Measurements from ENCODE around the gene PFDN1. TPM values are rescaled to one million over a fixed set of nuclear protein-coding genes. Genes with fewer than 3 reads are reported as not detected.

PFDN1 gene
- total RNA-seq, 2 experiments from 2014 or later = 67.0 TPM

DNA sequence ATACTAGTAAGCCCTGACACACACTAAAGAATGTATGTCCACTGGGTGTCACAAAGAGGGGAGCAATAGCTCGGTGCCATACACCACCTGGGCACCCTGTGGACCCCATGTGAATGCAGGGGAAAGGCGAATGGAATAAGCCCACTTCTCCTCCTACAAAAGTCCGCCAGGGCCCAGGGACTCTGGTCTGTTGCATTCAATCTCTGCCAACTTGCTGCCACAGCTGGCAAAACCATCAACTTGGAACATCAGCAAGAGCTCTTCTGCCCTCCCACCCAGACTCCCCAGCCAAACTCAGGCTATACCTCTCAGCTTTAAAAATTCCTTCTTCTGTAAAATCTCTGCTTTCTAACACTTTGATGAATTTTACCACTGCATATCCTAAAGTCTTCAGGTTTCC is 54.5 kb downstream of the PFDN1 start:
- POLR2A ChIA-PET = no interaction called here
- CTCF ChIA-PET = interaction anchor here (0.6 to 20.1 kb wide), 2 partner anchors 99 to 1004 kb away, joined by 3 to 302 read pairs; partner anchors contain the start of gene HBEGF

DNA sequence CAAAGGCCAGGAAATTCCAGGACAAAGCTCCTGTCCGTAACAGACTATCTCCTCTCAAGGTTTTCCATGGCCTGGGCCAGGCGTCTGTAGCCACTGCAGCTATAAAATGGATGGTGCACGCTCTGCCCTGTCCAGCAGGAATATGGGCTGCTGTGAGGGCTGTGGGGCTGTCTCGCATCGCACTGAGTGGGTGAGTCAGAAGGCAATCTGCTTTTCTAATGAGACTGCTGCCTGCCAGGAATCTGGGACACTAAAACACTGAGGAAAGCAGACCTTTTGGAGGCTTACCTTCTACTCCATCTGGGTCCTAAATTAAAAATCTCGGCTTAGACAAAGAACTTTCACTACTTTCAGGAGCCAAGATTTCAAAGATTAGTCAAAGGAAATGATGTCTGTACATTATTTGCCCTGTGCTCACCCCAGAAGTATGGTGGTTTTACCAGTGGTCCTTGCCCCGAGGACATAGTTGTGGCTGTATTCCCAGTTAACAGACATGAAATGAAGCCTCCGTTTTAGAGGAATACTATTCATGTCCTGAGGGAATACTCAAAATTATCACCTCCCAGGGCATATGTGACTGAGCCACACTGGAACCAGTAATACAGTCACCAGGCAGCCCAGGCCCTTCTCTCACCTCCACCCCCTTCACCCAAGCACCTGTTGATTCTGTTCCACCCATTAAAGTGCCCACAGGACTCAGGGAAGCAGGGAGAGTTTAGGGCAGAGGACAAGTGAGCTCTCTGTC is 56.4 kb downstream of the PFDN1 start:
- POLR2A ChIA-PET = no interaction called here
- CTCF ChIA-PET = interaction anchor here (0.6 to 20.1 kb wide), 4 partner anchors 28 to 113 kb away, joined by 3 to 302 read pairs (median 10); partner anchors contain the start of genes HBEGF and SLC4A9

DNA sequence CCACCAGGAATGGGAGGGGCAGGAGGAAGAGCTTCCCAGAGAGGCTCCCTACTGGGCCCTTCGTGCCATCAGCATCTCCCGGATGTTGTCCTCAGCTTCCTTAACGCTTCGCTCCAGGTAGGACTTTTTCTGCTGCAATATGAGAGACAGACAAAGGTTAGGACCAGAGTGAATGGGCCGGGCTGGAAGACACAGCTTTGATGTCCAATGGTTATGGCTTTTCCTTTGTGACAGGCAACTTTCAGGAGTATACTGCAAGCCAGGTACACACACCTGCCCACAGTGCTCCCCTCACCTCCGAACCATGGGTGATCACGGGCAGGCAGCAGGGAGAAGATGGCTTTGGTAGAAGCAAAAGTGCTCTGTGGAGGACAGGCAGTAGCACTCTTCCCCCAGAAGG is 57.0 kb downstream of the PFDN1 start:
- ChIA-PET POLR2A (no interaction called here), CTCF (interaction anchor here (0.6 to 20.1 kb wide), 3 partner anchors 69 to 114 kb away, joined by 3 to 302 read pairs (median 17); partner anchors contain the start of genes HBEGF and SLC4A9)

DNA sequence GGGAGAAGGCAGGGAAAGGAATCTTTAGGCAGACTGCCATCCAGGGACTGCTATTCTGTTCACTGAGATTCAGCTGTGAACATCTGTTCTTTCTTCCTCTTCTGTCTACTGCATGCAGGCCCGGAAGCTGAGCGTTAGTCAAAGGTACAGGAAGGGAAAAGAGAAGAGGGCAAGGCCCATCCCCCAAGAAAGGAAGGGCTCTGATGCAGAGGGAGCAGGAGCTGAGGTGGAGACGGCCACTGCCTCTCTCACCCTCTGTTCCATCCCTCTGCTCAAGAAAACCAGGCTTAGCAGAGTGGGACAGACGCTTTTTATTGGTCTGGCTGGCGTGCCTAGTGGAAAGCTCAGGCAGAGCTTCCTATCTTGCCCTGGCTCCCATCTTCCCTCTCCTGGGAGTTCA is 57.6 kb downstream of the PFDN1 start:
- CTCF ChIA-PET = interaction anchor here (0.7 to 20.1 kb wide), 7 partner anchors 8 to 465 kb away, joined by 3 to 302 read pairs (median 4); partner anchors contain the start of genes HBEGF and SLC4A9
- POLR2A ChIA-PET = no interaction called here

DNA sequence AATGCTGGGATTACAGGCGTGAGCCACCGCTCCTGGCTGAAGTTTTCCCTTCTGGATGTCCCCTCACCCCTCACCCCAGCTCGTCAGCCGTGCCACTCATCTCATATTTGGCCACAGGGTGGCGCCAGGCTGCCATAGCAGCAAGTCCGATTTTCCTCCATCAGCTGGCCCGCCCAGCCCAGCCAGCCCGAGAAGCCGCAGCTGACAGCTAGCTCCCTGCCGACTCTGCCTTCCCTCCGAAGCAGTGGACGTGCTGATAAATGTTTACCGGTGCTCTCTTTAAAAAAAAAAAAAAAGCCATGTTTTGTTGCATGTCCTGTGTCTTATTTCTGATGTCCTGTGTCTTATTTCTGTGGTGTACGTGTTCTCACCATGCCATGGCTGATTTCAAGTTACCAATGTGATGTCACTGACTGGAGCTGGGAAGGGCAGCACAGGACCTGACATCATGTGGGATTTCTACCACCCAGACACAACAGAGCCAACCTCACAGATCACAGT is 58.3 kb downstream of the PFDN1 start:
- ChIA-PET CTCF (interaction anchor here (0.6 to 20.1 kb wide), 18 partner anchors 8 to 475 kb away, joined by 3 to 302 read pairs (median 4); partner anchors contain the start of genes HBEGF, PFDN1, SLC4A9 and ZMAT2), POLR2A (interaction anchor here (1.6 kb wide), 1 partner anchor 102 kb away, joined by 6 read pairs; the partner anchor contains the start of gene HBEGF)

DNA sequence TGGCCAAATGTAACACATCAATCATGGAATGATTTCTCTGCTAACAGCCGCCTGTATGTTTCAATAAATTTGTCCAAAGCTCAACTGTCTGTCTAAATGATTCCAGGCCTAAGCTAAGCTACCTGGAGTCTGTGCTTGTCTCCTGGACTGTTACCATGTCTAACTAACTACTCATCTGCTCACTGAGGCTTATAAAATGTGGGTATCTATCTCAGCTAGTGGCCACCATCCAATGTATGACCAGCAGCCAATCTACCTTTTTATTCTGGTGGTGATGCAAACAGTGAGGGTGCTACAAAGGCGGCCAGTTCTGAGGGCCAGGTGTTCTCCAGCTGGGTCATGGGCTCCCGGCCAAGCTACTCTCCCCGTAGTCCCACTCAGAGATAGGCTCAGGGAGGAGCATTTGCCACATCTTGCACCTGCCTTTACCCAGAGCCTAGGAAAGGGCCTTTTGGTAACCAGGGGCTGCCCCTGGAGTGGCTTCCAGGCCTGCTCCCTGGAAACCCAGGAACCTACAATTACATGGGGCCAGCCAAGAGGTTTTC is 59.1 kb downstream of the PFDN1 start:
- POLR2A ChIA-PET = interaction anchor here (1.6 kb wide), 1 partner anchor 102 kb away, joined by 6 read pairs; the partner anchor contains the start of gene HBEGF
- CTCF ChIA-PET = interaction anchor here (0.7 to 20.1 kb wide), 16 partner anchors 8 to 476 kb away, joined by 3 to 302 read pairs (median 4); partner anchors contain the start of genes HBEGF, PFDN1, SLC4A9 and ZMAT2

DNA sequence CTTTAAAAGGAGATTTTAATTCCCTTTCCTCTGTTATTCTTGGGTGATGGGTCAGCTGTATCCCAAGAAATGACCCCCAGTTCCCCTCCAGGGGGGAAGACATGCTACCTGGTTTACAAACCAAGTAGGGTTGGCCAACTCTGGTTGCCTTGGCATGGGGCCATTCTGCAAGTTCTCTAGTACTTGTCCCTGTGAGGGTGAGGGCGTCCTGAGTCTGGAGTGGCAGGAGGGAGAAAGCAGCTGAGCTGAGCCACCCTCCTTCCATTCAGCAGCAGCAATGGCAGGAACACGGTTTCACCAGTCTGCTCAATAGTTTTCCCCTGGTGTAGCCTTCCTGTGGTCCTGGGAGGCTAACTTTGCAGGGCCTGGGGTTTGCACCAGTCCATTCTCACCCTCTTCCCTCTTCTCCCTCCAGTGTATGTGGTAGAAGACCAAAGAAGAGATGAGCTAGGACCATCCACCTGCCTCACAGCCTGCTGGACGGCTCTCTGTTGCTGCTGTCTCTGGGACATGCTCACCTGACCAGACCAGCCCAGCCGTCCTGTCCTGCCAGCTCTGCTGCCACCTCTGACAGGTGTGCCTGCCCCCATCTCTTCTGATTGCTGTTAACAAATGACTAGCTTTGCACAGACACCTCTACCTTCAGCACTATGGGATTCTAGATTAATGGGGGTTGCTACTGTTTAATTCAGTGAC is 59.9 kb downstream of the PFDN1 start:
- ChIA-PET CTCF (interaction anchor here (1.2 to 20.1 kb wide), 6 partner anchors 33 to 123 kb away, joined by 3 to 302 read pairs (median 4); partner anchors contain the start of genes HBEGF, PFDN1 and SLC4A9), POLR2A (interaction anchor here (1.6 kb wide), 1 partner anchor 103 kb away, joined by 6 read pairs; the partner anchor contains the start of gene HBEGF)

DNA sequence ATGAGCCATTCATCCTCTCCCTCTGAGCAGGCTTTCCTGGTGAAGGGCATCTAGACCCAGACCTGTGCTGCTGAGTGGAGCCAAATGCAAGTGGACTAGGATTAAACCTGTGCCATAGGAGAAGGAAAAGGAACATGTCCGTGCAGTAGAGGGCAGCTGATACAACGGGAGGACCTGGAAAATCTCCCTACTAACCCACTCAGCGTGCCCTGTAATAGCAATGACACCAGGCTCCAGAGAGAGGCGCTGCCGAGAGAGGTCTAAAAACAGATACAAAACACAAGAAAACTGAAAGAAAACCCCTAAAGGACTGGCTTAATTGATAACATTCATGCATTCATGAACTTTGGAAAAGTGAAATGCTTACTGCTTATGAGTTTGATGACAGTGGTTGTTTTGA is 60.8 kb downstream of the PFDN1 start:
- POLR2A ChIA-PET = interaction anchor here (0.6 kb wide), 1 partner anchor 157 kb away, joined by 3 read pairs; no protein-coding TSS in a partner anchor

DNA sequence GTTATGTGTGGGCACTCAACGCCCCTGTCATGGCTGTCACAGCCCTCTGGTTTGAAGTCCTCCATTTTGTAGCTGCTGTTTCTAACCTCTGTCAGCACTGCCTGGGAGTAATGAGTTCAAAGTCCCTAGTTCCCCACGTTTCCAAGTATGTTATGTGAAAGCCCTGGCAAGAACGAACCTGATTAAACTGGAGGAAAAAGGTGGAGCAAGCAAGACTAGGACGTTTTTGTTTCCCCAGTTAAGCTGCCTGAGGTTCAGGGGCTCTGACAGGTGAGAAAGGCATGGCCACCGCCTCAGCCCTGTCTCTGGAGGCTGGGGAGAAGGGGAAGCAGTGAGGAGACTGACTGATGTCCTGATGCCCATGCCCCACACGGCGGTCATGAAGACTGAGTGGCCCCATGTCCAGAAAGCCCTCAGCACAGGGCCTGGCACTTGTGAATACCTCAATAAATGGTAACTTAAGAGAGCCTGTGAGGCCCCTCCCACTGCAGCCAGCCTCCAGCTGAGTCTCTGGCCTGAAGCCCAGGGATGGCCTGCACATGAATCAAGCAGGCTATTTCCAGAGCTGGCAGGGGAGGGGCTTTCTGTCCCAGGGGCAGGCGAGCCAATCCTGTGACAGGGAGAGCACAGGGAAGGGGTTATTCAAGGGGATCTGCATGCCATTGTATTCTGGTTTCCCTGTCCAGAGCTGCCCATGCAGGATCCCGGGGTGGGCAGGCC is 61.8 kb downstream of the PFDN1 start:
- ChIA-PET CTCF (interaction anchor here (1.2 to 20.1 kb wide), 3 partner anchors 11 to 107 kb away, joined by 3 to 302 read pairs (median 4); partner anchors contain the start of gene HBEGF), POLR2A (no interaction called here)

More for the DNA sequence above, 60.8 kb downstream of the PFDN1 start:
- CTCF ChIA-PET = interaction anchor here (1.2 to 20.1 kb wide), 3 partner anchors 39 to 124 kb away, joined by 3 to 302 read pairs (median 4); partner anchors contain the start of gene HBEGF

DNA sequence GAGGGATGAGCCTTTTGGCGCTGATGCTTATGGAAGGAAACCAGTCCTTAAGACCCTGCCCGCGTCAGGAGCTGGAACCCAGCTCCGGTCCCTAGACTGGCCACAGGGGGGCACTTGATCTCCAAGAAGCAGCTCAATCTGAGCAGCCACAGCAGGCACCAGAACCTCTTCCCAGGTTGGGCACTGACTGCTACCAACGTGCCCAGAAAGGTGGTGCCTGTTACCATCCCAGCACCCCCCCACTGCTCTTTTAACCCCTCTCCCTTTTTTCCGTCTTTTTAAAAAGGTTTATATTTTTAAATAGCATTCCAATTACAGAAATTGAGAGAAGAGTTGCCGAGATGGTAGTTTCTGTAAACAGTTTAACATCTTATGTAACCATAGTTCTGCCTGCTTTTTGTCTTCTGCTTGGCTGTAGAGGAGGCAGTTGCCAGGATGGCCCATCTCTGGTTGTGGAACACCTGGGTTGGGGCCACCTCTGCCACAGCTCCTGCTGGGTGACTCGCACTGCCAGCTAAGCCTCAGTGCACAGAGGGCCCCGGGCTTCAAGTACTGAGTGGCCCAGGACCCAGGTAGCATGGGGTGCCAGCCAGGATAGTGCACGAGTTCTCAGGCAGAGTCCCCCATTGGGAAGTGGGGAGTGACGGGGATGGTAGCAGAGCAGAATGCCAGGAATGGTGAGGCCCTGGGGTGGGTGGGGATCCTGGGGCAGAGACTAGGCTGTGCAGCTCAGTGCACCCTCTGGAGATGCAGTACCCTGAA is 62.8 kb downstream of the PFDN1 start:
- CTCF ChIA-PET = interaction anchor here (0.6 to 20.1 kb wide), 11 partner anchors 10 to 199 kb away, joined by 3 to 302 read pairs (median 5); partner anchors contain the start of genes HBEGF and PFDN1
- POLR2A ChIA-PET = interaction anchor here (0.6 to 0.9 kb wide), 2 partner anchors 45 to 111 kb away, joined by 3 read pairs; no protein-coding TSS in a partner anchor

DNA sequence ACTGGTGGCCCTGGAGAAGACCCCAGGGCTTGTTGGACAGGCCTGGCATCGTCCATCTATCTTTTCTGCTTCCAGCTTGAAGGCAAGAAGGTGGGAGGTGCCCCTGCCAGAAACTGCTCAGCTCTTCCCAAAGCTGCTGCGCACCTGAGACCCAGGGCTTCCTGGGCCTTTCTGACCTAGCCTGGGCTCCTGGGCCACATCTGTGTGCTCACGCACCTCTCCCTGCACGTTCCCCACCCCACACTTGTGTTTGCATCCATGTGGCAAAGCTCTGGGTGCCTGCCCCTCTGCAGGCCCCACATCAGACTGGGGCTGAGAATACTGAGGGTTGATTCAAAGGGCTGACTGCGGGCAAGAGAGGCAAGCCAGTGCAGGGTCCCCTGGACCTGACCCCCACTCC is 63.4 kb downstream of the PFDN1 start:
- POLR2A ChIA-PET = interaction anchor here (0.6 to 0.9 kb wide), 2 partner anchors 44 to 112 kb away, joined by 3 read pairs; no protein-coding TSS in a partner anchor

DNA sequence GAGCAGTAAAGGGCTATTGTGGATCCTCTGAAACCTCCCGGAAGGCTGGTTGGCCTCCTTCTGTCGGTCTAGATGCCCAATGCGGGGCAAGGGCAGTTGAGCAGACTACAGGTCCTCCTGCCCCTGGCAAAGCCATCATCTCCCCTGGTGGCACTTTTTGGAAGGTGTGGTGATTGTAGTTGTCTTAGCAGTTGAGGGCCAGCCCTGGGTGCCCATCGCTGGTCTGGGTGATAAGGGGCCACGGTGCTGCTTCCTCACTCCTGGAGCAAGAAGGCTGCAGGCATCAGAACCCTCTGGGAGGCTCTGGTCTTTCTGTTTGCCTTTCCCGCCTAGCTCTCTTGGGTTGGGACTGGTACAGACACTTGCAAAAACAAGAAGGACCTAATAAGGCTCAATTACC is 64.1 kb downstream of the PFDN1 start:
- POLR2A ChIA-PET = no interaction called here
- CTCF ChIA-PET = interaction anchor here (1.5 to 20.1 kb wide), 3 partner anchors 8 to 143 kb away, joined by 5 to 302 read pairs (median 8); partner anchors contain the start of gene HBEGF

More for the DNA sequence above, 63.4 kb downstream of the PFDN1 start:
- CTCF ChIA-PET = interaction anchor here (0.6 to 20.1 kb wide), 9 partner anchors 9 to 198 kb away, joined by 3 to 302 read pairs (median 5); partner anchors contain the start of genes HBEGF and PFDN1

DNA sequence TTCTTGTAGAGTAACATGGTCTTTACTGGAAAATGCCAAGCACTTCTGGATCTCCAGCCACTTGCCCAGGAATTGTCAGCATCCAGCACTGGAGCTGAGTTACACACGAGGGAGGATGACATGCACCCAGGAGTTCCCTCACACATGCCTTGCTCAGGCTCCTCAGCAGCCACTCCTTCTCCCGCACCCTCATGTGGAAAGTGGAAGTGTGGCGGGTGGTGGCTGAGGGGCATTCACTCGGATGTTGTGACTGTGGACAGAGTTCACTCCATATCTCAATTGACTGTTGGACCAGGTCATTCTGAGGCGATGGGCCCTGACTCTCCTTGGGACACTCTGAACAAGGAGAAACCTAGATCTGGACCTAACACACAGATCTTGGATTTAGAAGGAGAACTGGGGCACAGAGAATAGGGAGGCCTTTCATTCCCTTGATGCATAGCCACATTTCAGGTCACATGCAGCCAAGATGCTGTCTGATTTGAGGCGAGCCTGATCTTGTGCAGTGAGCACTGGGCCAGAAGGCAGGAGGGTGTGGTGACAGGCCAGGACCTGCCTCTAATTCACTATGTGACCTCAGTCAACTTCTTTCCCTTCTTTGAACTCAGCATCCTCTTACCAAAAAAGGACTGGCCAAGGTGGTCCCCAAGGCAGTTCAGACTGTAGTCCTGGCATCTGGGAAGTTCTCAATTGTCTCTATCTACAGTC is 65.9 kb downstream of the PFDN1 start:
- CTCF ChIA-PET = interaction anchor here (2.4 to 20.1 kb wide), 2 partner anchors 111 to 122 kb away, joined by 12 to 302 read pairs; partner anchors contain the start of gene HBEGF
- POLR2A ChIA-PET = no interaction called here

DNA sequence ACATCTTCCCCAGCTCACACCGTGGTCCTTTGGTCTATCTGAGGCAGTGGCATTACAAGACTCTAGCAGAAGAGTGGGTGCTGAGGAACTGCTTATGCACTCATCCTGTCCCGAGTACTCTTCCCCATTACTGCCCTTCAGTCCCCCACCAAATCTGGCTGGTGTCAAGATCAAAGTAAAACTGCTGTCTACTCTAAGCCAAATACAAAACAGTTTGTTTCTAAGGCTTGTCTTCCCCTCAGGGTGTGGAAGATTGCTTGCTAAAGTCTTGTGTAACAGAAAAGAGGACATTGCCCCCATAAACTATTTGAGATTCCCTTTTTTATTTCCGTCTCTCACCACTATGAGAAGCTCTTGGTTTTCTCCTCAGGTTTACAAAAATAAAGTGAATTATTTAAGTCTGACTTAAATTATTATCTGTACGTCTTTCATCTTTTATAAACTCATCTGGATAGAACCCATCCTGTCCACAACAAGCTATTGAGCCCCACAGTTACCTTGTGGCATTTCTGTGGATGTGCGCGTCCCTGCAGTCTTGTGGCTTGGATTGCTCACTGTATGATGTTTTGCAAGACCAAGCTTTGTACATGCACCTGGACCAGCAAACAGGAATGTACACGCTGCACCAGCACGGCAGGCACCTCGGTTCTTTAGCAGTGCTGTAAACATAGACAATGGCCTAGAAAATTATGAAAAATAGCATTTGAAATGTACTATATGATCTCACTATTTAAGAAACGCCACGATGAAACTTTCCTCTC is 66.9 kb downstream of the PFDN1 start:
- ChIA-PET POLR2A (no interaction called here), CTCF (interaction anchor here (0.5 to 20.1 kb wide), 4 partner anchors 9 to 123 kb away, joined by 4 to 302 read pairs (median 8); partner anchors contain the start of gene HBEGF)

DNA sequence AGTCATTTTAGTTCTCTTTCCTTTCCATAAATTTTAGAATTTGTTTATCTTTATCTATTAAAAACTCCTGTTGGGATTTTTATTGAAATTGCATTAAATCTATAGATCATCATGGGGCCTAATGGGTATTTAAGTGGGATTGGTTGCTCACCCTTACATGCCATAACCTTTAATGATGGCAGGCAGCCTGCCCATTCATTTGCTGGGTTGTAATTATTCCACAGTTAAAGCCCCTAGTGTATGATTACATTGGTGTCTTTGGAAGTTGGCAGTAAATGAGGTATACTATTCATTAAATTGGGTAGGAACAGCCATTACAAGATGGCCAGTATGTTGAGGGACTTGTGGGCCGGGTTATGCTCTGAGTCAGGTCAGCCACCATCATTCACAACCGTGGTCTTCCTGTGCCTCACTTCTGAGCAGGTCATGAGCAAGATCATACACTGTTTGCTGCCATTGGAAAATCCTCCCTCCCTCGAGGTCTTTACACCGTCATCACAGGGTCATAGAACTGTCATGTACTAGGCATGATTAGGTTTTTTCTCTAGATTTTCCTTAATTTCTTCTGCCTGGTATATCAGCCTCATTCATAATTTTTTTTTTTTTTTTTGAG is 68.4 kb downstream of the PFDN1 start:
- ChIA-PET POLR2A (no interaction called here), CTCF (interaction anchor here (20.1 kb wide), 1 partner anchor 113 kb away, joined by 302 read pairs; the partner anchor contains the start of gene HBEGF)
